ENCODE data around the gene KRTAP10-7.
"Not testable (repeated sequence)": the region's sequence is repeated elsewhere in the genome, so short reads cannot be mapped to it uniquely, and the experiment has no call there.

Gene KRTAP10-7

DNA sequence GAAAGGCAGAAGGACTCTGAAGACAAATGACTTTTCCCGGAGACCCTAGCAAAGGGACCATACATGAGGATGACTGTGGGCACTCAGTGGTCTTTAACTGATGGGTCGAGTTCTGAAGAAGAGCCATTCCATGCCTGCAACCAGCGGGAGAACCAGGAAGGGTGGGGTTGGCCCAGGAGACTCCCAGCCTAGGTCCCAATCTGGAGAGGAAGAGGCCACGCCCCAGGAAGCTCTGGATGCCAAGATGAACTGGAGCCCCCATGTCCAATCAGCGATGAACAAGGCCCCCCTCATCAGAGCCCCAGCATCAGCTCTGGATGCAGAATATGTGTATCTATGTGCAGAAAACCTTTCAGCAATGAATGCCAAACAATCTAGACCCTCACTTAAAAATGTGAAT lies 40.4 kb downstream of the KRTAP10-7 start:
- H3K4me1 ChIP-seq (ENCODE audit: low read length): no peaks in the 10 kb centered on the region
- no peaks in the 10 kb centered on the region for H3K36me3 ChIP-seq (replicated peaks; ENCODE audit: low read depth, low read length)
- no peaks in the 10 kb centered on the region for H3K27me3 ChIP-seq (ENCODE audit: low read depth, low read length)
- TF ChIP-seq EZH2phosphoT487 (IDR thresholded peaks at IDR 0.05; ENCODE audit: low read depth): no peak
- TF ChIP-seq, protein P1, sequence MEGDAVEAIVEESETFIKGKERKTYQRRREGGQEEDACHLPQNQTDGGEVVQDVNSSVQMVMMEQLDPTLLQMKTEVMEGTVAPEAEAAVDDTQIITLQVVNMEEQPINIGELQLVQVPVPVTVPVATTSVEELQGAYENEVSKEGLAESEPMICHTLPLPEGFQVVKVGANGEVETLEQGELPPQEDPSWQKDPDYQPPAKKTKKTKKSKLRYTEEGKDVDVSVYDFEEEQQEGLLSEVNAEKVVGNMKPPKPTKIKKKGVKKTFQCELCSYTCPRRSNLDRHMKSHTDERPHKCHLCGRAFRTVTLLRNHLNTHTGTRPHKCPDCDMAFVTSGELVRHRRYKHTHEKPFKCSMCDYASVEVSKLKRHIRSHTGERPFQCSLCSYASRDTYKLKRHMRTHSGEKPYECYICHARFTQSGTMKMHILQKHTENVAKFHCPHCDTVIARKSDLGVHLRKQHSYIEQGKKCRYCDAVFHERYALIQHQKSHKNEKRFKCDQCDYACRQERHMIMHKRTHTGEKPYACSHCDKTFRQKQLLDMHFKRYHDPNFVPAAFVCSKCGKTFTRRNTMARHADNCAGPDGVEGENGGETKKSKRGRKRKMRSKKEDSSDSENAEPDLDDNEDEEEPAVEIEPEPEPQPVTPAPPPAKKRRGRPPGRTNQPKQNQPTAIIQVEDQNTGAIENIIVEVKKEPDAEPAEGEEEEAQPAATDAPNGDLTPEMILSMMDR (IDR thresholded peaks at IDR 0.05; ENCODE audit: low read depth, low read length): no peak
- no peak overlapping the region for H2AFZ ChIP-seq (ENCODE audit: low read depth, low read length)
- no peaks in the 10 kb centered on the region for H4K20me1 ChIP-seq (ENCODE audit: insufficient read depth, low read length)
- H3K27ac ChIP-seq (ENCODE audit: low read length): no peak overlapping the region
- no peak overlapping the region for H3K4me3 ChIP-seq (ENCODE audit: low read length)
- H3K9me3 ChIP-seq (ENCODE audit: insufficient read depth, low read length): 0 out of 2 replicates have a peak, but pooled peaks cover 4% of the 10 kb centered on the region
- no peak overlapping the region for H3K4me2 ChIP-seq (ENCODE audit: low read length)
- no peak overlapping the region for H3K9ac ChIP-seq (ENCODE audit: low read length)
- no peaks in the 10 kb centered on the region for H3K79me2 ChIP-seq (ENCODE audit: low read length)

GRCh38 chr21:44643741-44644310 lies 43.4 kb downstream of the KRTAP10-7 start:
- TF ChIP-seq, protein P1 (IDR thresholded peaks at IDR 0.05; ENCODE audit: low read depth, low read length): no peak
- no peak for TF ChIP-seq EZH2phosphoT487 (IDR thresholded peaks at IDR 0.05; ENCODE audit: low read depth)
- no peaks in the 10 kb centered on the region for H3K4me1 ChIP-seq (ENCODE audit: low read length)
- H4K20me1 ChIP-seq (ENCODE audit: insufficient read depth, low read length): no peaks in the 10 kb centered on the region
- no peak overlapping the region for H3K4me3 ChIP-seq (ENCODE audit: low read length)
- no peak overlapping the region for H2AFZ ChIP-seq (ENCODE audit: low read depth, low read length)
- no peaks in the 10 kb centered on the region for H3K27me3 ChIP-seq (ENCODE audit: low read depth, low read length)
- no peak overlapping the region for H3K4me2 ChIP-seq (ENCODE audit: low read length)
- 0 out of 2 replicates have a peak, but pooled peaks cover 4% of the 10 kb centered on the region for H3K9me3 ChIP-seq (ENCODE audit: insufficient read depth, low read length)
- no peak overlapping the region for H3K9ac ChIP-seq (ENCODE audit: low read length)
- no peaks in the 10 kb centered on the region for H3K36me3 ChIP-seq (replicated peaks; ENCODE audit: low read depth, low read length)
- H3K27ac ChIP-seq (ENCODE audit: low read length): no peak overlapping the region
- no peaks in the 10 kb centered on the region for H3K79me2 ChIP-seq (ENCODE audit: low read length)

- no peak overlapping the region for H3K27ac ChIP-seq (ENCODE audit: low read length)
- H4K20me1 ChIP-seq (ENCODE audit: insufficient read depth, low read length): no peaks in the 10 kb centered on the region
- no peaks in the 10 kb centered on the region for H3K79me2 ChIP-seq (ENCODE audit: low read length)
- H3K4me3 ChIP-seq (ENCODE audit: low read length): no peak overlapping the region
- H3K27me3 ChIP-seq (ENCODE audit: low read depth, low read length): no peaks in the 10 kb centered on the region
- no peak for TF ChIP-seq EZH2phosphoT487 (IDR thresholded peaks at IDR 0.05; ENCODE audit: low read depth)
- H3K9me3 ChIP-seq (ENCODE audit: insufficient read depth, low read length): 0 out of 2 replicates have a peak, but pooled peaks cover 4% of the 10 kb centered on the region
- no peak overlapping the region for H2AFZ ChIP-seq (ENCODE audit: low read depth, low read length)
- H3K9ac ChIP-seq (ENCODE audit: low read length): no peak overlapping the region
- no peak overlapping the region for H3K4me2 ChIP-seq (ENCODE audit: low read length)
- no peaks in the 10 kb centered on the region for H3K4me1 ChIP-seq (ENCODE audit: low read length)
- no peaks in the 10 kb centered on the region for H3K36me3 ChIP-seq (replicated peaks; ENCODE audit: low read depth, low read length)
Observed at GRCh38 chr21:44644878-44645277, 44.5 kb downstream of the KRTAP10-7 start.

DNA sequence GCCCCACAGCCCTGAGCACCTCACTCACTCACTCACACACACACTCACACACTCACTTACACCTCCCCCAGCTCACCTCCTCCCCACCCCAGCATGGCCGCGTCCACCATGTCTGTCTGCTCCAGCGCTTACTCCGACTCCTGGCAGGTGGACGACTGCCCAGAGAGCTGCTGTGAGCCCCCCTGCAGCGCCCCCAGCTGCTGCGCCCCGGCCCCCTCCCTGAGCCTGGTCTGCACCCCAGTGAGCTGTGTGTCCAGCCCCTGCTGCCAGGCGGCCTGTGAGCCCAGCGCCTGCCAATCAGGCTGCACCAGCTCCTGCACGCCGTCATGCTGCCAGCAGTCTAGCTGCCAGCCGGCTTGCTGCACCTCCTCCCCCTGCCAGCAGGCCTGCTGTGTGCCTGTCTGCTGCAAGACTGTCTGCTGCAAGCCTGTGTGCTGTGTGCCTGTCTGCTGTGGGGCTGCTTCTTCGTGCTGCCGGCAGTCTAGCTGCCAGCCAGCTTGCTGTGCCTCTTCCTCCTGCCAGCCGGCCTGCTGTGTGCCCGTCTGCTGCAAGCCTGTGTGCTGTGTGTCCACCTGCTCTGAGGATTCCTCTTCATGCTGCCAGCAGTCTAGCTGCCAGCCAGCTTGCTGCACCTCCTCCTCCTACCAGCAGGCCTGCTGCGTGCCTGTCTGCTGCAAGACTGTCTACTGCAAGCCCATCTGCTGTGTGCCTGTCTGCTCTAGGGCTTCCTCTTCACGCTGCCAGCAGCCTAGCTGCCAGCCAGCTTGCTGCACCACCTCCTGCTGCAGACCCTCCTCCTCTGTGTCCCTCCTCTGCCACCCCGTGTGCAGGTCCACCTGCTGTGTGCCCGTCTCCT lies 46.2 kb downstream of the KRTAP10-7 start, which contains the start of gene KRTAP10-11:
Gene KRTAP10-11 (plus strand): TSS at position 49 of the 856 bp plus-strand sequence. CDS start 45 bp downstream, at position 94.
- H3K4me1 ChIP-seq (ENCODE audit: low read length); H3K27ac ChIP-seq (ENCODE audit: low read length); H3K27me3 ChIP-seq (ENCODE audit: low read depth, low read length); H3K4me2 ChIP-seq (ENCODE audit: low read length); H4K20me1 ChIP-seq (ENCODE audit: insufficient read depth, low read length); H3K9me3 ChIP-seq (ENCODE audit: insufficient read depth, low read length); H3K36me3 ChIP-seq (replicated peaks; ENCODE audit: low read depth, low read length); H3K79me2 ChIP-seq (ENCODE audit: low read length); H3K9ac ChIP-seq (ENCODE audit: low read length); H3K4me3 ChIP-seq (ENCODE audit: low read length); H2AFZ ChIP-seq (ENCODE audit: low read depth, low read length): not testable (repeated sequence)

- Histone ChIP-seq H3K9ac (ENCODE audit: low read length) (no peak overlapping the region), H3K79me2 (ENCODE audit: low read length) (no peaks in the 10 kb centered on the region), H2AFZ (ENCODE audit: low read depth, low read length) (no peak overlapping the region), H3K36me3 (replicated peaks; ENCODE audit: low read depth, low read length) (no peaks in the 10 kb centered on the region), H3K27ac (ENCODE audit: low read length) (no peak overlapping the region), H3K9me3 (ENCODE audit: insufficient read depth, low read length) (no peaks in the 10 kb centered on the region), H3K4me3 (ENCODE audit: low read length) (no peak overlapping the region), H3K4me2 (ENCODE audit: low read length) (no peak overlapping the region), H3K27me3 (ENCODE audit: low read depth, low read length) (no peaks in the 10 kb centered on the region), H3K4me1 (ENCODE audit: low read length) (no peaks in the 10 kb centered on the region), H4K20me1 (ENCODE audit: insufficient read depth, low read length) (no peaks in the 10 kb centered on the region)
- TF ChIP-seq EZH2phosphoT487 (IDR thresholded peaks at IDR 0.05; ENCODE audit: low read depth): no peak
- TF ChIP-seq, protein P1 (IDR thresholded peaks at IDR 0.05; ENCODE audit: low read depth, low read length): no peak
Observed at GRCh38 chr21:44647222-44647552, 46.8 kb downstream of the KRTAP10-7 start.

Data from OCI-LY3 (cell line).